PC-9 (cell line): Measurements from ENCODE around the gene HLA-DRB1. TPM values are rescaled to one million over a fixed set of nuclear protein-coding genes. Genes with fewer than 3 reads are reported as not detected.

Source experiments
- BruUV-seq: library from RNA; stranded (reverse); fragments of 400-500 nt; replicated peaks from 2 replicates; lab custom pipeline; 2021; lab: Mats Ljungman, UMichigan
- CTCF ChIA-PET: fragments of 300-600 bp; sonication (Branson Sonifier 250); formaldehyde crosslinking; loops from one replicate; lab custom pipeline; 2022; ENCODE audit warnings: antibody characterized with exemption; lab: Charles Lee
- POLR2A ChIA-PET: fragments of 300-600 bp; sonication (Branson Sonifier 250); formaldehyde crosslinking; loops from one replicate; lab custom pipeline; 2022; ENCODE audit warnings: antibody characterized with exemption; ENCODE audit not compliant: unreplicated experiment; lab: Charles Lee
- DNase-seq, 2 experiments: peaks; one replicate each; pipeline versions ENCODE4 v3.0.0 to v3.0.0-alpha.2; 2015 to 2022; ENCODE audit warnings: mixed read lengths in 1 of 2
- H2AFZ ChIP-seq: fragments of 200-600 bp; sonication (generic); 2 replicates; pipeline ENCODE4 v1.8.1; 2017; ENCODE audit warnings: antibody characterized with exemption
- H3F3A ChIP-seq: fragments of 200-600 bp; sonication (generic); 2 replicates; pipeline ENCODE4 v1.8.1; 2017; ENCODE audit warnings: antibody characterized with exemption, mild to moderate bottlenecking, low read depth; ENCODE audit not compliant: insufficient read depth
- H3K27ac ChIP-seq: fragments of 200-600 bp; sonication (generic); 2 replicates; pipeline ENCODE4 v1.6.1; 2016; ENCODE audit warnings: mixed run types
- H3K27me3 ChIP-seq: fragments of 200-600 bp; sonication (generic); 2 replicates; pipeline ENCODE4 v1.6.1; 2016; ENCODE audit warnings: low read depth, mixed run types; ENCODE audit not compliant: insufficient read depth
- H3K36me3 ChIP-seq: fragments of 200-600 bp; sonication (generic); 2 replicates; pipeline ENCODE4 v1.6.1; 2016; ENCODE audit warnings: low read depth, mixed run types
- H3K4me1 ChIP-seq: fragments of 200-600 bp; sonication (generic); replicated peaks from 2 replicates; pipeline ENCODE4 v1.6.1; 2016; ENCODE audit warnings: mixed run types; ENCODE audit not compliant: insufficient read depth
- H3K4me2 ChIP-seq: fragments of 200-600 bp; sonication (generic); 2 replicates; pipeline ENCODE4 v1.6.1; 2017; ENCODE audit warnings: mixed run types
- H3K4me3 ChIP-seq: fragments of 200-600 bp; sonication (generic); 2 replicates; pipeline ENCODE4 v1.6.1; 2016; ENCODE audit warnings: mixed run types
- H3K79me2 ChIP-seq: fragments of 200-600 bp; sonication (generic); 2 replicates; pipeline ENCODE4 v1.6.1; 2017; ENCODE audit warnings: low read depth, mixed run types
- H3K9me2 ChIP-seq: fragments of 200-600 bp; sonication (generic); 2 replicates; pipeline ENCODE4 v1.8.1; 2017; ENCODE audit warnings: mild to moderate bottlenecking; ENCODE audit not compliant: insufficient read depth
- H3K9me3 ChIP-seq: fragments of 200-600 bp; sonication (generic); 2 replicates; pipeline ENCODE4 v1.8.1; 2016; ENCODE audit warnings: low read depth; ENCODE audit not compliant: insufficient read depth
- H4K20me1 ChIP-seq: fragments of 200-600 bp; sonication (generic); 2 replicates; pipeline ENCODE4 v1.8.1; 2017; ENCODE audit not compliant: insufficient read depth
- EZH2 ChIP-seq: fragments of 200-600 bp; sonication (generic); IDR thresholded peaks from 2 replicates; pipeline ENCODE4 v1.8.0; 2017; ENCODE audit warnings: antibody characterized with exemption, low read depth
- intact Hi-C: fragments of 100-400 bp; cut with micrococcal nuclease; formaldehyde crosslinking; loops from one replicate; pipeline ENCODE4 v1.10.0; 2022; ENCODE audit not compliant: unreplicated experiment
- total RNA-seq: library from RNA; stranded (reverse); gene quantifications from 2 replicates; pipeline ENCODE4 v1.2.3, GENCODE V29; 2021
- TF ChIP-seq, protein P1 (sequence below): fragments of 200-600 bp; sonication (generic); conservative IDR thresholded peaks from 2 replicates; pipeline ENCODE4 v1.6.1; 2017; ENCODE audit warnings: mixed run types, antibody characterized with exemption, mild to moderate bottlenecking, moderate library complexity

HLA-DRB1 gene
- total RNA-seq, 1 experiment from 2014 or later, result 3.1 TPM

GRCh38 chr6:32559747-32560146 is 29.9 kb downstream of the HLA-DRB1 start:
- H4K20me1 ChIP-seq, result no peaks in the 10 kb centered on the region
- peaks cover 25% of the 10 kb centered on the region for H3K27me3 ChIP-seq
- no peaks in the 10 kb centered on the region for H3K36me3 ChIP-seq
- no peaks in the 10 kb centered on the region for H3K9me2 ChIP-seq
- no peaks in the 10 kb centered on the region for H3K79me2 ChIP-seq
- no peak for DNase-seq
- intact Hi-C loops, result no loop called here
- H3K4me1 ChIP-seq, result no peaks in the 10 kb centered on the region
- no peak overlapping the region for H3K4me2 ChIP-seq
- H2AFZ ChIP-seq, result no peak overlapping the region
- H3K4me3 ChIP-seq, result no peak overlapping the region
- no peaks in the 10 kb centered on the region for H3K9me3 ChIP-seq
- TF ChIP-seq, protein P1, sequence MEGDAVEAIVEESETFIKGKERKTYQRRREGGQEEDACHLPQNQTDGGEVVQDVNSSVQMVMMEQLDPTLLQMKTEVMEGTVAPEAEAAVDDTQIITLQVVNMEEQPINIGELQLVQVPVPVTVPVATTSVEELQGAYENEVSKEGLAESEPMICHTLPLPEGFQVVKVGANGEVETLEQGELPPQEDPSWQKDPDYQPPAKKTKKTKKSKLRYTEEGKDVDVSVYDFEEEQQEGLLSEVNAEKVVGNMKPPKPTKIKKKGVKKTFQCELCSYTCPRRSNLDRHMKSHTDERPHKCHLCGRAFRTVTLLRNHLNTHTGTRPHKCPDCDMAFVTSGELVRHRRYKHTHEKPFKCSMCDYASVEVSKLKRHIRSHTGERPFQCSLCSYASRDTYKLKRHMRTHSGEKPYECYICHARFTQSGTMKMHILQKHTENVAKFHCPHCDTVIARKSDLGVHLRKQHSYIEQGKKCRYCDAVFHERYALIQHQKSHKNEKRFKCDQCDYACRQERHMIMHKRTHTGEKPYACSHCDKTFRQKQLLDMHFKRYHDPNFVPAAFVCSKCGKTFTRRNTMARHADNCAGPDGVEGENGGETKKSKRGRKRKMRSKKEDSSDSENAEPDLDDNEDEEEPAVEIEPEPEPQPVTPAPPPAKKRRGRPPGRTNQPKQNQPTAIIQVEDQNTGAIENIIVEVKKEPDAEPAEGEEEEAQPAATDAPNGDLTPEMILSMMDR, result no peak
- no peak for TF ChIP-seq EZH2
- H3K27ac ChIP-seq, result no peak overlapping the region
- no peaks in the 10 kb centered on the region for H3F3A ChIP-seq
- POLR2A ChIA-PET, result no interaction called here
- CTCF ChIA-PET, result no interaction called here
- no TSS peak for BruUV-seq

- Histone ChIP-seq H3K4me3 (no peak overlapping the region), H3K4me2 (no peak overlapping the region), H3K79me2 (no peaks in the 10 kb centered on the region), H3K4me1 (no peaks in the 10 kb centered on the region), H3K36me3 (no peaks in the 10 kb centered on the region), H2AFZ (no peak overlapping the region), H3K9me2 (no peaks in the 10 kb centered on the region), H3K27me3 (peaks cover 25% of the 10 kb centered on the region), H4K20me1 (no peaks in the 10 kb centered on the region), H3K27ac (no peak overlapping the region), H3K9me3 (no peaks in the 10 kb centered on the region), H3F3A (no peaks in the 10 kb centered on the region)
- ChIA-PET POLR2A (no interaction called here), CTCF (no interaction called here)
- no TSS peak for BruUV-seq
- intact Hi-C loops, result no loop called here
- no peak for DNase-seq
- no peak for TF ChIP-seq EZH2
- TF ChIP-seq, protein P1, result no peak
Observed at GRCh38 chr6:32558426-32559057, 31.1 kb downstream of the HLA-DRB1 start.

- no peak for DNase-seq
- TF ChIP-seq, protein P1, result no peak
- no peak for TF ChIP-seq EZH2
- no TSS peak for BruUV-seq
- H3K4me3 ChIP-seq, result no peak overlapping the region
- intact Hi-C loops, result no loop called here
- H4K20me1 ChIP-seq, result no peaks in the 10 kb centered on the region
- no peaks in the 10 kb centered on the region for H3K79me2 ChIP-seq
- H3K27ac ChIP-seq, result no peak overlapping the region
- H3K9me3 ChIP-seq, result no peaks in the 10 kb centered on the region
- ChIA-PET POLR2A (interaction anchor here (0.6 kb wide), 1 partner anchor 20 kb away, joined by 4 read pairs; no protein-coding TSS in a partner anchor), CTCF (interaction anchor here (0.7 kb wide), 1 partner anchor 1546 kb away, joined by 4 read pairs; no protein-coding TSS in a partner anchor)
- H3K27me3 ChIP-seq, result peaks cover 15% of the 10 kb centered on the region
- H3F3A ChIP-seq, result no peaks in the 10 kb centered on the region
- H3K4me1 ChIP-seq, result no peaks in the 10 kb centered on the region
- H3K9me2 ChIP-seq, result no peaks in the 10 kb centered on the region
- no peak overlapping the region for H2AFZ ChIP-seq
- no peak overlapping the region for H3K4me2 ChIP-seq
- no peaks in the 10 kb centered on the region for H3K36me3 ChIP-seq
Observed at GRCh38 chr6:32554116-32554965, 35.3 kb downstream of the HLA-DRB1 start.
